GM12878 (cell line): ENCODE measurements around the gene APLN. TPM values are rescaled to one million over a fixed set of nuclear protein-coding genes. Genes with fewer than 3 reads are reported as not detected.

ENCODE experiments used
- ATAC-seq: fragments of 200-7000 bp; cut with Tn5 transposase; 3 replicates; pipeline ENCODE4 v1.9.1; 2020; ENCODE audit warnings: mild to moderate bottlenecking, moderate library complexity
- BruUV-seq: library from RNA; stranded (reverse); fragments of 400-500 nt; replicated peaks from 2 replicates; lab custom pipeline; 2021; lab: Mats Ljungman, UMichigan
- CTCF ChIA-PET: fragments of 300-600 bp; sonication (Branson Sonifier 250); formaldehyde crosslinking; extraction: SDS; loops from one replicate; lab custom pipeline; 2021; ENCODE audit warnings: inconsistent platforms; lab: Yijun Ruan, JAX
- POLR2A ChIA-PET: fragments of 350-600 bp; formaldehyde crosslinking; extraction: SDS; loops from one replicate; lab custom pipeline; 2021; ENCODE audit warnings: inconsistent platforms; lab: Charles Lee
- RAD21 ChIA-PET: fragments of 300-600 bp; sonication (Branson Sonifier 250); formaldehyde crosslinking; loops from one replicate; lab custom pipeline; 2023; ENCODE audit warnings: antibody characterized with exemption; ENCODE audit not compliant: unreplicated experiment; lab: Charles Lee
- SMC1A ChIA-PET: fragments of 300-600 bp; sonication (Branson Sonifier 250); formaldehyde crosslinking; loops from one replicate; lab custom pipeline; 2023; ENCODE audit not compliant: unreplicated experiment, uncharacterized antibody; lab: Charles Lee
- DNase-seq: peaks from one replicate; pipeline ENCODE4 v3.0.0-alpha.2; 2011; ENCODE audit warnings: low read depth, low spot score
- FAIRE-seq: peaks from 3 replicates; lab custom pipeline; 2011; peaks lifted over from hg19 to GRCh38; lab: Jason Lieb, UNC
- H2AFZ ChIP-seq: 2 replicates; pipeline ENCODE4 v1.6.0; 2011; ENCODE audit warnings: low read depth, low read length, control low read depth; ENCODE audit not compliant: control insufficient read depth
- H3K27ac ChIP-seq: 2 replicates; pipeline ENCODE4 v1.5.1; 2011; ENCODE audit warnings: control low read depth; ENCODE audit not compliant: control insufficient read depth, insufficient read depth
- H3K27me3 ChIP-seq, 2 experiments: replicated peaks in 1 of 2; 2 replicates each; pipeline versions ENCODE4 v1.6.0 to v1.6.1; 2011; ENCODE audit warnings: low read length in 1 of 2; ENCODE audit not compliant: control insufficient read depth in 2 of 2, insufficient read depth in 2 of 2
- H3K36me3 ChIP-seq, 2 experiments: 2 replicates each; pipeline ENCODE4 v1.5.1; 2011; ENCODE audit warnings: low read length in 1 of 2; ENCODE audit not compliant: control insufficient read depth in 2 of 2, insufficient read depth in 2 of 2
- H3K4me1 ChIP-seq: 2 replicates; pipeline ENCODE4 v1.6.1; 2011; ENCODE audit warnings: mild to moderate bottlenecking, low read length, moderate library complexity, mixed read lengths; ENCODE audit not compliant: control insufficient read depth, insufficient read depth
- H3K4me2 ChIP-seq: 2 replicates; pipeline ENCODE4 v1.6.0; 2011; ENCODE audit warnings: control low read depth; ENCODE audit not compliant: control insufficient read depth, insufficient read depth
- H3K4me3 ChIP-seq: fragments of 200-600 bp; sonication (generic); 2 replicates; pipeline ENCODE4 v1.5.1; 2016
- H3K79me2 ChIP-seq: 2 replicates; pipeline ENCODE4 v1.6.0; 2011; ENCODE audit warnings: low read length; ENCODE audit not compliant: control insufficient read depth, insufficient read depth
- H3K9ac ChIP-seq: 2 replicates; pipeline ENCODE4 v1.8.0; 2011; ENCODE audit warnings: low read length, control low read depth, mixed read lengths; ENCODE audit not compliant: control insufficient read depth, insufficient read depth
- H3K9me3 ChIP-seq: replicated peaks from 3 replicates; pipeline ENCODE4 v1.5.1; 2011; ENCODE audit warnings: mild to moderate bottlenecking, low read length; ENCODE audit not compliant: control insufficient read depth, insufficient read depth
- H4K20me1 ChIP-seq: 2 replicates; pipeline ENCODE4 v1.6.0; 2011; ENCODE audit not compliant: control insufficient read depth, insufficient read depth
- MEF2A ChIP-seq: IDR thresholded peaks from 2 replicates; pipeline ENCODE4 v1.6.1; 2011; ENCODE audit warnings: low read depth, mild to moderate bottlenecking, low read length, moderate library complexity; ENCODE audit not compliant: insufficient read depth
- TCF12 ChIP-seq: IDR thresholded peaks from 2 replicates; pipeline ENCODE4 v1.6.1; 2011; ENCODE audit warnings: low read depth, mild to moderate bottlenecking, low read length
- WGBS: methylation state at CpG from one replicate; pipeline ENCODE4 v1.1.6; 2016; ENCODE audit warnings: low lambda C conversion rate; ENCODE audit not compliant: insufficient replicate concordance, insufficient coverage; ENCODE audit errors: missing lambda C conversion rate; 5-methylcytosine and 5-hydroxymethylcytosine counted together
- in situ Hi-C: fragments of 300-500 bp; cut with MboI; formaldehyde crosslinking; loops from 9 replicates; pipeline ENCODE4 v1.14.3; 2018; ENCODE audit warnings: mixed read lengths
- intact Hi-C: fragments of 100-400 bp; cut with micrococcal nuclease; formaldehyde crosslinking; loops from one replicate; pipeline ENCODE4 v1.14.2; 2022; ENCODE audit not compliant: unreplicated experiment
- polyA plus RNA-seq, 11 experiments: library from polyadenylated mRNA; depleted of rRNA in 4 of 11; unstranded in 6 of 11; stranded (reverse) in 5 of 11; fragments of >200 nt; fragmentation: Nextera tagmentation in 4 of 11; fragmentation: Illumina TruSeq in 1 of 11; extraction: Ambion mirVana in 4 of 11; extraction: Trizol in 1 of 11; gene quantifications; 1 replicate in 1 of 11; 2 replicates in 10 of 11; pipeline versions ENCODE4 v1.2.1 to v1.2.3, GENCODE V29; 2011 to 2016; ENCODE audit warnings: inconsistent platforms in 2 of 11, missing spikeins in 2 of 11, low read depth in 1 of 11
- total RNA-seq, 4 experiments: library from RNA; depleted of rRNA in 3 of 4; stranded (reverse); fragments of >200 nt in 3 of 4; fragmentation: Illumina TruSeq in 1 of 4; extraction: Trizol in 1 of 4; gene quantifications; 2 replicates each; pipeline versions ENCODE4 v1.2.1 to v1.2.3, GENCODE V29; 2013 to 2021

Gene APLN
- total and polyA plus RNA-seq, 10 of the 15 experiments (the other 5 are each of a cell fraction or from before 2014, with no cell fraction given): 0.31 TPM; not detected in 9

GRCh38 chrX:129596077-129596476 is 58.7 kb downstream of the APLN start:
- in situ Hi-C loops: no loop called here
- H3K79me2 ChIP-seq: no peaks in the 10 kb centered on the region
- H3K36me3 ChIP-seq: no peaks in the 10 kb centered on the region
- WGBS: 10% methylated on average over 5 of the region's 5 CpGs
- TF ChIP-seq MEF2A (no peak), TCF12 (no peak)
- TF ChIP-seq, all 136 proteins: peak for 0
- H3K9ac ChIP-seq: no peak overlapping the region
- ChIA-PET RAD21 (no interaction called here), SMC1A (interaction anchor here (0.7 kb wide), 1 partner anchor 10 kb away, joined by 3 read pairs; no protein-coding TSS in a partner anchor), CTCF (interaction anchor here (1.4 to 1.5 kb wide), 3 partner anchors 10 to 128 kb away, joined by 3 to 4 read pairs (median 4); no protein-coding TSS in a partner anchor), POLR2A (no interaction called here)
- no peak overlapping the region for H3K27ac ChIP-seq
- FAIRE-seq (no peak), DNase-seq (no peak), ATAC-seq (no peak)
- H4K20me1 ChIP-seq: no peaks in the 10 kb centered on the region
- intact Hi-C loops: no loop called here
- H3K4me2 ChIP-seq: no peak overlapping the region
- no peak overlapping the region for H2AFZ ChIP-seq
- no TSS peak for BruUV-seq
- H3K27me3 ChIP-seq: no peaks in the 10 kb centered on the region
- H3K9me3 ChIP-seq: no peaks in the 10 kb centered on the region
- no peaks in the 10 kb centered on the region for H3K4me1 ChIP-seq
- no peak overlapping the region for H3K4me3 ChIP-seq

Other genes with a start within 250 kb of the APLN start
- not detected in 2 replicates for gene SMARCA1, start 131.5 kb downstream of the APLN start, total RNA-seq (2014; rRNA removed)
- 0.04 TPM in 1 of 2 replicates, not detected in the other for gene SMARCA1, start 131.5 kb downstream of the APLN start, total RNA-seq (2014; rRNA removed; fragmentation: Illumina TruSeq; extraction: Trizol)
- 0.31 and 0.40 TPM in 2 replicates for gene SMARCA1, start 131.5 kb downstream of the APLN start, total RNA-seq (2021)
- gene SMARCA1, start 131.5 kb downstream of the APLN start, polyA plus RNA-seq (2011; rRNA removed): 0.22 and 0.43 TPM in 2 replicates
- gene SMARCA1, start 131.5 kb downstream of the APLN start, polyA plus RNA-seq (2014; fragmentation: Illumina TruSeq; extraction: Trizol): 0.03 TPM in 1 of 2 replicates, not detected in the other
- gene SMARCA1, start 131.5 kb downstream of the APLN start, polyA plus RNA-seq (2014; fragmentation: Nextera tagmentation; extraction: Ambion mirVana): under 1 TPM in 1 of 2 experiments, not detected in 1; 0.02 TPM
- gene SMARCA1, start 131.5 kb downstream of the APLN start, polyA plus RNA-seq (2014; rRNA removed): not detected in 2 replicates
- under 1 TPM; 0.08 to 0.09 TPM for gene SMARCA1, start 131.5 kb downstream of the APLN start, polyA plus RNA-seq (2016; fragmentation: Nextera tagmentation; extraction: Ambion mirVana)
- 1.7 and 2.2 TPM in 2 replicates for gene OCRL, start 114.7 kb downstream of the APLN start, total RNA-seq (2014; rRNA removed)
- gene OCRL, start 114.7 kb downstream of the APLN start, total RNA-seq (2014; rRNA removed; fragmentation: Illumina TruSeq; extraction: Trizol): 2.9 and 3.0 TPM in 2 replicates
- gene OCRL, start 114.7 kb downstream of the APLN start, total RNA-seq (2021): 3.1 and 3.6 TPM in 2 replicates
- gene OCRL, start 114.7 kb downstream of the APLN start, polyA plus RNA-seq (2011; rRNA removed): 4.4 and 5.0 TPM in 2 replicates
- 4.2 and 5.4 TPM in 2 replicates for gene OCRL, start 114.7 kb downstream of the APLN start, polyA plus RNA-seq (2014; fragmentation: Illumina TruSeq; extraction: Trizol)
- gene OCRL, start 114.7 kb downstream of the APLN start, polyA plus RNA-seq (2014; fragmentation: Nextera tagmentation; extraction: Ambion mirVana): under 1 TPM; 0.53 to 0.73 TPM
- gene OCRL, start 114.7 kb downstream of the APLN start, polyA plus RNA-seq (2014; rRNA removed): 3.0 and 3.1 TPM in 2 replicates
- 1 to 10 TPM; 1.2 to 1.3 TPM for gene OCRL, start 114.7 kb downstream of the APLN start, polyA plus RNA-seq (2016; fragmentation: Nextera tagmentation; extraction: Ambion mirVana)
- 0.17 and 0.27 TPM in 2 replicates for gene XPNPEP2, start 84.0 kb upstream of the APLN start, total RNA-seq (2014; rRNA removed)
- 0.13 and 0.14 TPM in 2 replicates for gene XPNPEP2, start 84.0 kb upstream of the APLN start, total RNA-seq (2014; rRNA removed; fragmentation: Illumina TruSeq; extraction: Trizol)
- 0.21 and 0.27 TPM in 2 replicates for gene XPNPEP2, start 84.0 kb upstream of the APLN start, total RNA-seq (2021)
- gene XPNPEP2, start 84.0 kb upstream of the APLN start, polyA plus RNA-seq (2011; rRNA removed): 0.04 TPM in 2 replicates
- 0.21 and 0.32 TPM in 2 replicates for gene XPNPEP2, start 84.0 kb upstream of the APLN start, polyA plus RNA-seq (2014; fragmentation: Illumina TruSeq; extraction: Trizol)
- gene XPNPEP2, start 84.0 kb upstream of the APLN start, polyA plus RNA-seq (2014; fragmentation: Nextera tagmentation; extraction: Ambion mirVana): under 1 TPM; 0.08 to 0.26 TPM
- gene XPNPEP2, start 84.0 kb upstream of the APLN start, polyA plus RNA-seq (2014; rRNA removed): 0.24 and 0.37 TPM in 2 replicates
- gene XPNPEP2, start 84.0 kb upstream of the APLN start, polyA plus RNA-seq (2016; fragmentation: Nextera tagmentation; extraction: Ambion mirVana): under 1 TPM; 0.05 to 0.06 TPM
- gene SASH3, start 125.0 kb upstream of the APLN start, total RNA-seq (2014; rRNA removed): 198 and 231 TPM in 2 replicates
- 123 and 130 TPM in 2 replicates for gene SASH3, start 125.0 kb upstream of the APLN start, total RNA-seq (2014; rRNA removed; fragmentation: Illumina TruSeq; extraction: Trizol)
- gene SASH3, start 125.0 kb upstream of the APLN start, total RNA-seq (2021): 183 and 191 TPM in 2 replicates
- gene SASH3, start 125.0 kb upstream of the APLN start, polyA plus RNA-seq (2011; rRNA removed): 159 and 233 TPM in 2 replicates
- gene SASH3, start 125.0 kb upstream of the APLN start, polyA plus RNA-seq (2014; fragmentation: Illumina TruSeq; extraction: Trizol): 122 and 155 TPM in 2 replicates
- gene SASH3, start 125.0 kb upstream of the APLN start, polyA plus RNA-seq (2014; fragmentation: Nextera tagmentation; extraction: Ambion mirVana): 10 to 100 TPM; 23.1 to 39.1 TPM
- 192 and 204 TPM in 2 replicates for gene SASH3, start 125.0 kb upstream of the APLN start, polyA plus RNA-seq (2014; rRNA removed)
- gene SASH3, start 125.0 kb upstream of the APLN start, polyA plus RNA-seq (2016; fragmentation: Nextera tagmentation; extraction: Ambion mirVana): 100 to 1,000 TPM; 148 to 164 TPM
- 4.0 and 4.9 TPM in 2 replicates for gene ZDHHC9, start 188.9 kb upstream of the APLN start, total RNA-seq (2014; rRNA removed)
- 2.4 and 2.8 TPM in 2 replicates for gene ZDHHC9, start 188.9 kb upstream of the APLN start, total RNA-seq (2014; rRNA removed; fragmentation: Illumina TruSeq; extraction: Trizol)
- gene ZDHHC9, start 188.9 kb upstream of the APLN start, total RNA-seq (2021): 6.6 and 6.9 TPM in 2 replicates
- gene ZDHHC9, start 188.9 kb upstream of the APLN start, polyA plus RNA-seq (2011; rRNA removed): 10.1 and 13.0 TPM in 2 replicates
- 8.1 and 8.4 TPM in 2 replicates for gene ZDHHC9, start 188.9 kb upstream of the APLN start, polyA plus RNA-seq (2014; fragmentation: Illumina TruSeq; extraction: Trizol)
- 1 to 10 TPM; 1.8 to 2.5 TPM for gene ZDHHC9, start 188.9 kb upstream of the APLN start, polyA plus RNA-seq (2014; fragmentation: Nextera tagmentation; extraction: Ambion mirVana)
- 3.9 and 4.4 TPM in 2 replicates for gene ZDHHC9, start 188.9 kb upstream of the APLN start, polyA plus RNA-seq (2014; rRNA removed)
- gene ZDHHC9, start 188.9 kb upstream of the APLN start, polyA plus RNA-seq (2016; fragmentation: Nextera tagmentation; extraction: Ambion mirVana): 1 to 10 TPM; 6.5 to 6.7 TPM